GM23338 (cell line): ENCODE measurements around the gene ATP5F1A.

Experiments used
- EZH2phosphoT487 ChIP-seq: fragments of 200-600 bp; sonication (generic); IDR thresholded peaks from one replicate; pipeline ENCODE4 v1.8.1; 2018; ENCODE audit warnings: antibody characterized with exemption; ENCODE audit not compliant: unreplicated experiment
- POLR2AphosphoS5 ChIP-seq: IDR thresholded peaks from 2 replicates; pipeline ENCODE4 v1.6.1; 2016; ENCODE audit warnings: antibody characterized with exemption, low read depth
- TF ChIP-seq, protein P1 (sequence below), 2 experiments: fragments of 200-600 bp in 1 of 2; sonication (generic) in 1 of 2; conservative IDR thresholded peaks; 2 replicates each; pipeline versions ENCODE4 v1.5.1 to v1.6.1; 2016 to 2017; ENCODE audit warnings: antibody characterized with exemption in 2 of 2, low read depth in 2 of 2, mild to moderate bottlenecking in 2 of 2, moderate library complexity in 1 of 2

GRCh38 chr18:46034230-46034629 is 63.9 kb downstream of the ATP5F1A start:
- TF ChIP-seq EZH2phosphoT487 (no peak), POLR2AphosphoS5 (no peak)
- TF ChIP-seq, protein P1, sequence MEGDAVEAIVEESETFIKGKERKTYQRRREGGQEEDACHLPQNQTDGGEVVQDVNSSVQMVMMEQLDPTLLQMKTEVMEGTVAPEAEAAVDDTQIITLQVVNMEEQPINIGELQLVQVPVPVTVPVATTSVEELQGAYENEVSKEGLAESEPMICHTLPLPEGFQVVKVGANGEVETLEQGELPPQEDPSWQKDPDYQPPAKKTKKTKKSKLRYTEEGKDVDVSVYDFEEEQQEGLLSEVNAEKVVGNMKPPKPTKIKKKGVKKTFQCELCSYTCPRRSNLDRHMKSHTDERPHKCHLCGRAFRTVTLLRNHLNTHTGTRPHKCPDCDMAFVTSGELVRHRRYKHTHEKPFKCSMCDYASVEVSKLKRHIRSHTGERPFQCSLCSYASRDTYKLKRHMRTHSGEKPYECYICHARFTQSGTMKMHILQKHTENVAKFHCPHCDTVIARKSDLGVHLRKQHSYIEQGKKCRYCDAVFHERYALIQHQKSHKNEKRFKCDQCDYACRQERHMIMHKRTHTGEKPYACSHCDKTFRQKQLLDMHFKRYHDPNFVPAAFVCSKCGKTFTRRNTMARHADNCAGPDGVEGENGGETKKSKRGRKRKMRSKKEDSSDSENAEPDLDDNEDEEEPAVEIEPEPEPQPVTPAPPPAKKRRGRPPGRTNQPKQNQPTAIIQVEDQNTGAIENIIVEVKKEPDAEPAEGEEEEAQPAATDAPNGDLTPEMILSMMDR (conservative IDR thresholded peaks at IDR 0.05; ENCODE audit: low read depth in 2 of 2): no peak
